Activated CD4-positive, CD25-positive, alpha-beta regulatory T cell (primary cell): ENCODE data around the gene TMEM14A.
A peak's percentile ranks its signal among the peaks of the same experiment; 100 is the strongest.
"Not testable (repeated sequence)": the region's sequence is repeated elsewhere in the genome, so short reads cannot be mapped to it uniquely, and the experiment has no call there.

Experiments used
- DNase-seq, 4 experiments: peaks; one replicate each; lab custom pipeline; 2025; lab: John Stamatoyannopoulos, UW

TMEM14A gene, protein sequence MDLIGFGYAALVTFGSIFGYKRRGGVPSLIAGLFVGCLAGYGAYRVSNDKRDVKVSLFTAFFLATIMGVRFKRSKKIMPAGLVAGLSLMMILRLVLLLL

DNA sequence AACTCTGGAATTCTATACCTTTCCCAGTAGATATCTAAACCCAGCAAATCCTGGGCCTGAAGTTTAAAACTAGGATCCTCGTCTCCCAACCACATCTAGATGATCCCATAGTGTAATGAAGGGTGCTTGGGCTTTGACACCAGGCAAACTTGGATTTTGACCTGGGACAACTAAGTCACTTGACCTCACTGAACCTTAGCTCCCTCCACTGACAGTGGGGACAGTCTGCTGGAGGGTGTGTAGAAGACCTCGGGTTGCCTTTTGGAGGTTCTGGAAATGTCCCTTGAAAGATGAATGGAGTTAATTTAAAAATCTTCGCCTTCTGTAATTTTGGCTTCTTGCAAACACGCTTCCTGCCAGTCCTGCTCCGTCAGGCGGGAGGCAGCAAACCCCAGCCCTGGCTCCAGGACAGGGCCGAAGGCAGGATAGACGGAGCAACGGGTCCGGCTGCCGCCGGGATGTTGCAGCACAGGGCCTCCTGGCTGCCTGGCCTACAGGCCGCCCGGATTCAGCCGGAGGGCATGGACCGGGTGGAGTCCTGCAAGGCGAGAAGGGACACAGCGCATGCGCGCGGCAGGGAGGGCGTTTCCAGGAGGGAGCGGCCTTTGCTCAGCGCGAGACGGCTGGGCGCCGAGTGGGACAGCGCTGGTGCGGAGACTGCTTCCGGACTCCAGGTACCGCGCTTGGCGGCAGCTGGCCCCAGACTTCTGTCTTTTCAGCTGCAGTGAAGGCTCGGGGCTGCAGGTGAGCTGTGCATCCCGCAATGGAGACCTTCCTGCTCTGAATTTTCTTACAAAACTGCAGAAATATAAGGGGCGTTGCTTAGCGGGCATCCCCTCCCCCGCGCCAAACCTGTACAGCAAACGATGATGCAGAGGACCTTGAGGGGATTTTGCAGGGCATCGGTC is at the start of gene TMEM14A:
Gene TMEM14A, plus strand, starts transcription at position 612 of the 908 bp plus-strand sequence. CDS start 5,990 bp downstream, outside the sequence.
- peak; percentile 76 to 84 (median 80) for DNase-seq

DNA sequence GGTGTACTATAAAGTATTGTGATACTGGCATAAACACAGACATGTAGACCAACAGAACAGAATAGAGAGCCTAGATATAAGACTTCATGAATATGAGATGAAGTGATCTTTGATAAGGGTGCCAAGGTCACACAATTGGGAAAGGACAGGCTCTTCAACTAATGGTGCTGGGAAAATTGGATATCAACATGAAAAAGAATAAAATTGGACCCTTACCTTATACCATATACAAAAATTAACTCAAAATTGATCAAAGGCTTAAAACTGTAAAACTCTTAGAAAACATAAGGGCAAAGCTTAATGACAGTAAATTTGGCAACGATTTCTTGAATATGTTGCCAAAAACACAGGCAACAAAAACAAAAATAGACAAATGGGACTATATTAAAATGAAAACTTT is 49.3 kb upstream of the TMEM14A start:
- no peak for DNase-seq

DNA sequence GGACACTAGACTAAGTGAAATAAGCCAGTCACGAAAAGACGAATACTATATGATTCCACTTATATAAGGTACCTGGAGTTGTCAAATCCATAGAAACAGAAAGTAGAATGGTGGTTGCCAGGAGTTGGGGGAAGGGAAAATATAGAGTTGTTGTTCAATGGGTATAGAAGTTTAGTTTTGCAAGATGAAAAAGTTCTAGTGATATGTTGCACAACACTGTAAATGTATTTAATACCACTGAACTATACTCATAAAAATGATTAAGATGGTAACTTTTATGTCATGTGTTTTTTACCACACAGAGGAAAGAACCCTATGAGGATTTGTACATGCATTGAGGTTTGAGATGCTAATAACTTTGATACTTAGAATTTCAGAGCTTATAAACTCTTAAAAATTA is 48.1 kb upstream of the TMEM14A start:
- no peak for DNase-seq

DNA sequence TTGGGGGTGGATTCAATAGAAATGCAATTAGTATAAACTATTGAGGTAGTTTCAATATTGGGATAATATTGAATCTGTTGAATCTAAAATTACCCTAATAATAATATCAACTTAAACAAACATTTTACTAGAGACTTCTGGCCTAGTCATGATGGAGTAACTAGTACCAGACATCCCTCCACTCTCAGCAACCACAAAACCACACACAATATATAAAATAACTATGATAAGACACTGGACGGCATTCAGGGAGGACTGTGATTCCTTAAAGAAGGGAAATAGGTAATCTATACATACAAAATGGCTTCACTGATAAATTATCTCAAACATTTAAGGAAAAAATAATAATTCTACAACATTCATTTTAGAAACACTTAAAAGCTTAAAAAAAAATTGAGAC is 38.9 kb upstream of the TMEM14A start:
- no peak for DNase-seq

DNA sequence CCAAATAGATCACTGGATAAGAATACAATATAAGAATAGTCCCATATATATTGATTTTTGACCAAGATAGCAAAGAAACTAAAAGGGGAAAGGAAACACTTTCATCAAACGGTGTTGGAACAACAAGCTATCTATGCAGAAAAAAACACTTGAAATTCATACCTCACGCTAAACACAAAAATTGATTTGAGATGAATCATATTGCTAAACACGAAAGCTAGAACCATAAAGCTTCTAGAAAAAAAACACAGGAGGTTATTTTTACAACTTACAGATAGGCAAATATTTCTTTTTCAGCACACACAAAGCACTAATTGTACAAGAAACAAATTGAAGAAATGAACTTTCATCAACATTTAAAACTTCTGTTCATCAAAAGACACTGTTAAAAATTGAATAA is 36.7 kb upstream of the TMEM14A start:
- no peak for DNase-seq

DNA sequence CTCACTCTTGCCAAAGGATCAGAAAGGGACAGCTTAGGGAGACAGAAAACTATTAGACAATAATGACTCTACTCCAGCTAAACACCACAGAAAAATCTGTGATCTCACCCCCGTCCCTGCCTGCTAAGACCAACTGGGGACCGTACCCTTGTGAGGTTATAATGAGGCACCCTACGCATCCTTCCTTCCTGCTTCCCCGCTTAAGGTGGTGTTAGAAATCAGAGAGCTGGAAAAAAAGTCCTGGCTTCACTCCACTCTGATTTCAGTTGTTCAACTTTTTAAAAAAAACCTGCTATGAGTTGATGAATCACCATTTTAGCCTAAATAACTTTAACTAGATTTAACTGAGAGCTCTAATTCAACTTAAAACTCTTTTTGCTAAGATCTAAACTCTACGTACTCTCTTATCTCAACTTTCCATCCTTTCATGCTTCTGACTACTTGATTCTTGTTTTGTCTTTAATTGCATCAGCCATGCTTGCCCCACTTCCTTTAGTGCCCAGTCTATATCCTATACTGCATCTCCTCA is 35.8 kb upstream of the TMEM14A start:
- DNase-seq, result no peak

DNA sequence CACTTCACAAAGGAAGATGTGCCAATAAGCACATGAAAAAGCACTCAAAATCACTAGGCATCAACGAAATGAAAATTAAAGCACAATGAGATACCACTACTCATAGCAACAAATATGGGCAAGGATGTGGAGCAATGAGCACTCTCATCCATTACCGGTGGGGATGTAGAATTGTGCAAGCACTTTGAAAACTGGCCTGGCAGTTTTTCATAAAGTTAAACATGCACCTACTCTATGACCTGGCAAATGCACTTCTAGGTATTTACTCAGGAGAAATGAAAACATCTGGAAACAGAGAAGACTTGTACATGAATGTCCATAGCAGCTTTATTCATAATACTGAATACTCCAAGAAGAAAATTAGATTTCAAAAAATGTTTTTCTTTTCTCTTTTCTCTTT is 34.1 kb upstream of the TMEM14A start:
- no peak for DNase-seq

DNA sequence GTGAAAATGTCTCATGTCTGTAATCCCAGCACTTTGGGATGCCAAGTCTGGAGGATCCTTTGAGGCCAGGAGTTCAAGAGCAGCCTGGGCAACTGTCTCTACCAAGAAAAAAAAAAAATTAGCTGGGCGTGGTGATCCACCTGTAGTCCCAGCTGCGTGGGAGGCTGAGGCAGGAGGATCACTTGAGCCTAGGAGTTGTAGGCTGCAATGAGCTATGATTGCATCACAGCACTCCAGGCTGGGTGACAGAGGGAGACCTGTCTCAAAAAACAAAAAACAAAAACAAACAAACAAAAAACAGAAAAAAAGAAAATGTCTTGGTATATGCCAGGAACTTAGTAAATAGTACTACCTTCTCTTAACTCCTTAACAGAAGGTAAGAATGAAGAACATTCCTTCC is 31.4 kb upstream of the TMEM14A start:
- no peak for DNase-seq

DNA sequence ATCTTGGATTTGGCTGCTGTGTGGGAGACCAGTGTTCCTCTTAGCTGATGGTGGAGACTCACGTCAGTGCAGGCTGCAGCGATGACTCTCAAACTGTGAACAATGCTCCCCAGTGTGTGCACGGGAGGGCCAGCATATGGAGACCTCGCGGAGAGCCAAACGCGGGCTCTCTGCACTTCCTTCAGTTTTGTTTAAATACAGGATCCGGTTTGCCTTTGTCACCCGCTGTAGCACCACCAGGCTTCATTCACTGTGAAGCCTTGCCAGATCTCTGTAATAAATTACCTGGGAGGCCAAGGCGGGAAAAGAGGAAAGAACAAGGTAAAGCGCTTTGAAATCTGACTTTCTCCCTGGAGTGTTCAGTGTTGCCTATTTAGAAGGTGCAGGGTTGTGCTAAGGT is 30.7 kb upstream of the TMEM14A start:
- DNase-seq, result no peak

DNA sequence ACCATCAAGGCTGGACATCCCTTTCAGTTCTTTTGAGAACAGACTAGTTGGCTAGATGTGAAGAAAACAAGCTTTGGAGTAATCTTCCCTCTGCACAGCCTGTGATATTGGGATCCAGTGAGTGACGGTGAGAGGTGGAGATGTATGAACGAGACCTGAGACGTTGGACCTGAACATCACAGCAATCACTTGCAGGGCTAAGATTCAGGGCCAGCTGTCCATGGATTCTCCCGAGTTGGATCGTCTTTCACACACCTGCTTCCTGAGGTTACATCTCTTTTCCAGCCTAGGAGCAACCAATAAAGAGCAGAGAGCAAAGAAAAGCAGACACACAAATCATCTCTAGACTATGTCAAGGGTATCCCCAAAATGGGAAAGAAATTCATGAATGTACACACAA is 30.0 kb upstream of the TMEM14A start:
- DNase-seq, result no peak

DNA sequence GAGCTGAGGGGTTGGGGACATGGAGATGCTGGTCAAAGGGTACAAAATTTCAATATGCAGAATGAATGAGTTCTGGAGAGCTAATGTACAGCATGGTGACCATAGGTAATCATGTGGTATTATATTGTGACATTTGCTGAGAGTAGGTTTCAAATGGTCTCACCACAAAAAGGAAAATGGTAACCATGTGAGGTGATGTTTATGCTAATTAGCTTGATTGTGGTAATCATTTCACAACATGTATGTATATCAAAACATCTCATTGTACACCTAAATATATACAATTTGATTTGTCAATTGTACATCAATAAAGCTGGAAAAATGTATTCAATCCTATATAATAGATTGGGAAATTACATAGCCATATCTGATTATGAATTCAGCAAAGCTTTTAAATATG is 29.5 kb upstream of the TMEM14A start:
- DNase-seq, result no peak

DNA sequence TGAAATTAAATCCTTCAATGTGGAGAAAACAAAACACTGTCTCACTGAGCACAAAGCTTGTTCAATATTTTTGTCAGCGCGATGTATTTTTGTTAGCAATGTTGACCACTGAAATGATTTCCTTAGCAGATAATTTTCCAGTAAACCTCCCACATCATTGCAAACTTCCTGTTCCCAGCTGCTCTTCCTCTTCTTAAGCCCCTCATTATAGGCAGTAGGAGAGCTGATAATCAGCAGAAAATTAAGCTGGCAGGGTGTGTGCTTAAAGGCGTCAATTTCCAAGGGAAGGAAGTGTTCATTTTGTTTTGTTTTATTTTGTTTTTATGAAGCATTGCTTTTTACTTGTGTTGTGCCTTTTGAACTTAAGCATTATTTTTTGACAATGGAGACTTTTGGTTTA is 29.1 kb upstream of the TMEM14A start:
- no peak for DNase-seq

DNA sequence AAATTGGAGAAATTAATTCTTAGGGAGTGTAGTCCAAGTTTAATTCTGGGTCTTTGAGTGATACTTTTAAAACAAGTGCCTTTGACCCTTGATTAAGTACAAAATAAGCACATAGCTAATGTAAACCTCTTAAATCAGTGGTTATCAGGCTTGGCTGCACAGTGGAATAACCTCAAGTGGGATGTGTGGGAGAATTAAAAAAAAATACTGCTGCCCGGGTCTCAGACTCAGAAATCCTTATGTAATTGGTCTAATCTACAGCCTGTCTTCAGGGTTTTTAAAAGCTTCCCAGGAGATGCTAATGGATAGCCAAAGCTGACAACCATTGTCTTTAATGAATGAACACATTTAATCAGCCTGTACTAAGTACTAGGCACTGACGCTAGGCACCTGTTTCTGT is 28.5 kb upstream of the TMEM14A start:
- DNase-seq, result no peak

DNA sequence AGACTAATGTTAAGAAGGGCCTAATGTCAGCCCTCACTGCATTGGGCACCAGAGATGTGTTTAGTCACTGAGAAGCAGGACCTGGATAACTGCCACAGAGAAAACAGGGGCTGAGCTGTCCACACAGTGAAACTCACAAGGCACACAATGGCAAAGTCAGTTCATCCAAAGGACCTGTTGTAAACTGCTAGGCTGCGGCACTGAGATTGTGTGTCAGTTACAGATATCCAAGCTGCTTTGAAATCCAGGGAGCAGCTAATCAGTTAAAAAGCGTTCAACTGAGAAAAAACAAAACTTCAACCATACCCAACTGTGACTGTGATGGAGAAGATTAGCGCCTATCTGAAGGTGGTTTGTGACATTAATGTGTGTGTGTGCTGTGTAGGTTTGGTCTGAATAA is 27.8 kb upstream of the TMEM14A start:
- DNase-seq, result no peak

DNA sequence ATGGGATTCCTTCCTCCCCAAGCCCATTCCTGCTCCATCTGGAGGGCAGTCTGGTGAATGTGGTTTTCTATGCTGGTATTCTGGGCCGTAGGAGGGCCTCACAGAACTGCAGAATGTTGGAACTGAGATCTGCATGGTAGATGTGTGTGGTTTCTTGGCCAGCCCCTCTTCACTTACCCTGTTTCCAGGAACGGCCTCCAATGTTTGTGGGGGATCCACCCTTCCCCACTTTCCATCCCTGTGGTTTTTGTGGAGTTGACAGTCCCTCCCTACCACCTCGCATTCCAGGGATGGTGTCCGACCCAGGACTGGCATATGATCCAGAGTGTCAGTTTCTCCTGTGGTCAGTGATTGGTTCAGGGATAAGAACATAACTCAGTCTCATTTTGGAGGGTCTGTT is 26.7 kb upstream of the TMEM14A start:
- no peak for DNase-seq

DNA sequence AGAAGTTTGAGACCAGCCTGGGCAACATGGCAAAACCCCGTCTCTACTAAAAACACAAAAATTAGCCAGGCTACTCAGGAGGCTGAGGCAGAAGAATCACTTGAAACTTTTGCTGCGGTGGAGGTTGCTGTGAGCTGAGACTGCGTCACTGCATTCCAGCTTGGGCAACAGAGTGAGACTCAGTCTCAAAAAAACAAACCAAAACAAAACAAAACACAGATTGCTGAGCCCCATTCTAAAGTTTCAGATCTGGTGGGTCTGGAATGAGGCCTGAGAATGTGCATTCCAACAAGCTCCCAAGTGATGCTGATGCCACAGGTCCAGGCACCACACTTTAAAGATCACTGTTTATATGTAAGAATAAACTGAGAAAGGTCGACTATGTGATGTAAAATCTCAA is 24.9 kb upstream of the TMEM14A start:
- DNase-seq, result no peak

DNA sequence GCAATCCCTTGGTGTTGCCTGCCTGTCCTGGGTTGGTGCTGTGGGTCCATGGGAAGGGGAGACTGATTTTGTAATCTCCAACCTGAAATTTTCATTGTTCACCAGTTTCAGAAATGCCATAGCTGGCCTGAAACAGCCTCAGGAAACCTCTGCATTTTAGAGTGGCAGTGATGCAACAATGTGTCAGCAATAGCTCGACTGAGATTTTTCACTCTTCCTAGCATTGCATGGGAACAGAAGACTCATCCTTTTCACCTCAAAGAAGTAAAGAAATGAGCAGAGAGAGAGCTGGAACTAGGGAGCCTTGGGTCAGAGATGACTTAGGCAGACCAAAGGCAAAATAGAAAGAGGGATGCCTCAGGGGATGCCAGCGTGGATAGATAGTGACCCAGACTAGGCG is 23.7 kb upstream of the TMEM14A start:
- no peak for DNase-seq

DNA sequence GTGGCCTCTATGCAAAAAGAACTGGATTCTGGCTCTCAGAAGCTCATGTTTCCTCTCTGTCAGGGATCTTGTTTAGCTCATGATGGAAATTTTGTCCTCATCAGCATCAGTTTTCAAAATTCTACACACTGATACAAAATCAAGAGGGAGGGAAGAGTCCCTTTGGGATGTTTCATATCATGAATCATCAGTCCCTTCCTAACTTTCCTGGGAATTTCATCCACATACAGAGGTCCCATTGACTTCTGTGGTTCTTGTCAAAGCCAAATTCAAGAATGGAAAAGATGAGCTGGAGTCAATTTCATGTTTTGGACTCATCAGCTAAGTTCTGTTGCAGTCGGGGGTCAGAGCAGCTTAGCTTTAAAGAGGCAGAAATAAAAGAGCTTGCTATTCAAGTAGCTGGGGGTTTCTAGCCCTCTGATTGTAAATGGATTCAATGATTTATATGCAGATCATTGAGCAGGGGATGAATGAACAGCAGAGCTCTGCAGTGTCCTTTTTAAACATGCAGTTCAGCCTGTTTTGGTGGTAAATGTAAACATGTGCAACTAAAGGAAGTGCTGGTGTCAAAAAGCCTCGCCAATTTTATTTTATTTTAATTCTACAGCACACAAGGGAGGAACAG is 21.3 kb upstream of the TMEM14A start:
- no peak for DNase-seq

DNA sequence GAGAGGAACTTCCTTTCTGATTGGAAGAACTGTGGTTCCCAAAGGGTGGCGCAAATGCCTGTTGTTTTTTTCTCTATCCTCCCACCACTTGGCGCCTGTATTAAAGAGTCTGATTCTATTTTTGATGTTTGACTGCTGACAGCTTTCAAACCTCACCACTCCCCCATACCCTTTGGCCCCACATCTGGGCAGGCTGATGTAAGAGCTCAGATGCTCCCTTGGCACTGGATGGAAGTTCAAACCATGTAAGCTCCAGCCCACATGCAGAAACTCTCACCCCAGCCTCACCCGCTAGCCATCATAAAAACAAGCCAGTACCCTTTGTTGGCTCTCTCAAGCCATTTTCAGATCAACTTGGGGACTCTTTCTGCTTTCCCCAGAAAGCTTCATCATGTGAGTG is 20.0 kb upstream of the TMEM14A start:
- no peak for DNase-seq

DNA sequence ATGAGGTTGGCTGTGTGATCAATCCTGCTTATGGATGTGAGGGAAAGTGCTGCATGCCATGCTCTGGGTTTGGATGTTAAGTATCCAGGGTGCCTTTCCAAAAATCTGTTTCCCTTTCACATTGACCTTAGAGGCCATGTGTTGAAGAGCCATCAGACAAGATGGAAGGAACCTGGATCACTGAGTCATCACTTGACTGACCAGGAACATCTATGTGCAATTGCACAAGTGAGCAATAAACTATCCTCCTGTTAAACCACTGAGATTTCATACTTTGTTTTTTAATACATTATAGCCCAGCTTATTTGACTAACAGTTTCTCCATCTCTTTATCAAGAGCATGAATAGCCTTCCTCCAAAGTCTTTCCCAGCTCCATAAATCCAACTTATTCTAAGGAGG is 17.8 kb upstream of the TMEM14A start:
- no peak for DNase-seq

DNA sequence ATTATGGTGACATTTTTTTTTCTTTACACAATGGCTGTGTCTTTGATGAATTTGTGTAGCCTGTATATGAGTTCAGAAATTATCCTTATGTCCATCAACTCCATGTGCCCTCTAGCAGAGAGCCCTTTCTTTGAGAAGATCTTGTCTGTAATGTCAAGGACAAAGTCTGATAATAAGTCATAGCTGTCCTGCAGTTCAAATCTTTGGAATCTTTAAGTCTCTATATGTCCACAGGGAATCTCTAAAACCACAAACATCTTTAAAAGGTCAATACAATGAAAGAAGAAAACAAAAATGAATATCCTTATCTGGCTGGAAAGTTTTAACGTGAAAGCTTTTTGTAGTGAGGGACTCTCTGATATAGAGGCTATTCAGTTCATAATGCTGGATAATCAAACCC is 16.9 kb upstream of the TMEM14A start:
- DNase-seq, result no peak

DNA sequence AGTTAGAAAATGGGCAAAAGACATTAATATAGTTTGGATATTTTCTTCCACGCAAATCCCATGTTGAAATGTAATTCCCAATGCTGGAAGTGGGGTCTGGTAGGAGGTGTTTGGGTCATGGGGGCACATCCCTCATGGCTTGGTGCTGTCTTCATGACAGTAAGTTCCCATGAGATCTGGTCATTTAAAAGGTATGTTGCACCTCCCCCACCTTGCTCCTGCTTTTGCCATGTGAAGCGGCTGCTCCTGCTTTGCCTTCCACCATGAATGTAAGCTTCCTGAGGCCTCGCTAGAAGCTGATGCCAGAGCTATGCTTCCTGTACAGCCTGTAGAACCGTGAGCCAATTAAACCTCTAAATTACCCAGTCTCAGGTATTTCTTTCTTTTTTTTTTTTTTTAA is 16.3 kb upstream of the TMEM14A start:
- no peak for DNase-seq

DNA sequence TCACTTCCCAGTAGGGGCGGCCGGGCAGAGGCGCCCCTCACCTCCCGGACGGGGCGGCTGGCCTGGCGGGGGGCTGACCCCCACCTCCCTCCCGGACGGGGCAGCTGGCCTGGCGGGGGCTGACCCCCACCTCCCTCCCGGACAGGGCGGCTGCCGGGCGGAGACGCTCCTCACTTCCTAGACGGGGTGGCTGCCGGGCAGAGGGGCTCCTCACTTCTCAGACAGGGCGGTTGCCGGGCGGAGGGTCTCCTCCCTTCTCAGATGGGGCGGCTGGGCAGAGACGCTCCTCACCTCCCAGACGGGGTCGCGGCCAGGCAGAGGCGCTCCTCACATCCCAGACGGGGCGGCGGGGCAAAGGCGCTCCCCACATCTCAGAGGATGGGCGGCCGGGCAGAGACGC is 15.0 kb upstream of the TMEM14A start:
- not testable (repeated sequence) for DNase-seq
